ENCODE measurements around the gene GRIN1.

GRCh38 chr9:137168573-137168903 is 29.6 kb downstream of the GRIN1 start:
- TF ChIP-seq CTCF (IDR thresholded peaks at IDR 0.05), result no peak
- TF ChIP-seq EZH2 (IDR thresholded peaks at IDR 0.05), result peak; percentile 96
- peak; percentile 91 for TF ChIP-seq EZH2phosphoT487 (IDR thresholded peaks at IDR 0.05)
